Lower leg skin (tissue), 3 donors: ENCODE results near the gene ISM2.

Source experiments
- CTCF ChIP-seq, 3 donors: fragments of 450-650 bp; IDR thresholded peaks; one replicate each; pipeline ENCODE4 v1.5.1; 2016; ENCODE audit warnings: antibody characterized with exemption in 3 of 3, mild to moderate bottlenecking in 3 of 3, moderate library complexity in 2 of 3
- POLR2A ChIP-seq, 2 donors: fragments of 450-650 bp; IDR thresholded peaks; one replicate each; pipeline ENCODE4 v1.6.1; 2016 to 2017; ENCODE audit warnings: antibody characterized with exemption in 2 of 2, mild to moderate bottlenecking in 1 of 2, moderate library complexity in 1 of 2

- TF ChIP-seq CTCF (IDR thresholded peaks at IDR 0.05) (no peak), POLR2A (IDR thresholded peaks at IDR 0.05) (no peak)
These were observed 440 bp upstream of the ISM2 start for GRCh38 chr14:77498984-77499527.
